IMR-90 (cell line): ENCODE results near the gene SLC2A6. TPM values are rescaled to one million over a fixed set of nuclear protein-coding genes. Genes with fewer than 3 reads are reported as not detected.

Experiments used
- ATAC-seq: fragments of 200-7000 bp; cut with Tn5 transposase; 2 replicates; pipeline ENCODE4 v1.9.1; 2020; ENCODE audit warnings: low read depth, mild to moderate bottlenecking, moderate library complexity
- BruUV-seq: library from RNA; stranded (reverse); fragments of 400-500 nt; replicated peaks from 2 replicates; lab custom pipeline; 2021; lab: Mats Ljungman, UMichigan
- CTCF ChIA-PET: fragments of 300-600 bp; formaldehyde crosslinking; extraction: SDS; loops from one replicate; lab custom pipeline; 2021; ENCODE audit warnings: antibody characterized with exemption; lab: Yijun Ruan, JAX
- POLR2A ChIA-PET: fragments of 300-600 bp; sonication (Branson Sonifier 250); formaldehyde crosslinking; loops from one replicate; lab custom pipeline; 2022; ENCODE audit warnings: antibody characterized with exemption; ENCODE audit not compliant: unreplicated experiment; lab: Charles Lee
- DNase-seq: peaks from one replicate; pipeline ENCODE4 v3.0.0; 2013
- H2AFZ ChIP-seq: replicated peaks from 2 replicates; pipeline ENCODE3; 2013; ENCODE audit warnings: low read length, mild to moderate bottlenecking; ENCODE audit not compliant: poor library complexity
- H2AK5ac ChIP-seq: 2 replicates; pipeline ENCODE4 v1.6.1; 2013; ENCODE audit warnings: low read depth, low read length, inconsistent platforms
- H2AK9ac ChIP-seq: replicated peaks from 2 replicates; pipeline ENCODE3; 2013; ENCODE audit warnings: mild to moderate bottlenecking, low read depth, low read length, moderate library complexity; ENCODE audit not compliant: poor library complexity
- H2BK120ac ChIP-seq: 2 replicates; pipeline ENCODE4 v1.6.1; 2013; ENCODE audit warnings: low read depth, low read length, inconsistent platforms
- H2BK15ac ChIP-seq: 3 replicates; pipeline ENCODE4 v1.6.1; 2013; ENCODE audit warnings: low read depth, low read length, inconsistent platforms
- H2BK20ac ChIP-seq: 2 replicates; pipeline ENCODE4 v1.6.1; 2013; ENCODE audit warnings: low read depth, mild to moderate bottlenecking, inconsistent platforms, low read length, moderate library complexity
- H2BK5ac ChIP-seq: 2 replicates; pipeline ENCODE4 v1.6.1; 2013; ENCODE audit warnings: mild to moderate bottlenecking, low read depth, low read length, inconsistent platforms; ENCODE audit not compliant: poor library complexity, severe bottlenecking
- H3K14ac ChIP-seq: replicated peaks from 2 replicates; pipeline ENCODE4 v1.6.1; 2013; ENCODE audit warnings: low read depth, low read length, inconsistent platforms
- H3K18ac ChIP-seq: 2 replicates; pipeline ENCODE4 v1.6.1; 2013; ENCODE audit warnings: low read depth, low read length, control low read depth
- H3K23ac ChIP-seq: 2 replicates; pipeline ENCODE4 v1.6.1; 2013; ENCODE audit warnings: low read depth, low read length, inconsistent platforms
- H3K27ac ChIP-seq: 2 replicates; pipeline ENCODE4 v1.5.1; 2013; ENCODE audit warnings: mild to moderate bottlenecking, control low read depth, low read length; ENCODE audit not compliant: insufficient read depth
- H3K27me3 ChIP-seq: 2 replicates; pipeline ENCODE4 v1.6.1; 2013; ENCODE audit warnings: low read length; ENCODE audit not compliant: control insufficient read depth, insufficient read depth
- H3K36me3 ChIP-seq: 2 replicates; pipeline ENCODE4 v1.6.1; 2013; ENCODE audit warnings: low read length, mixed read lengths; ENCODE audit not compliant: control insufficient read depth, insufficient read depth
- H3K4ac ChIP-seq: 2 replicates; pipeline ENCODE4 v1.6.1; 2013; ENCODE audit warnings: low read depth, low read length, inconsistent platforms
- H3K4me1 ChIP-seq: 2 replicates; pipeline ENCODE4 v1.6.1; 2013; ENCODE audit warnings: low read length, mixed read lengths; ENCODE audit not compliant: control insufficient read depth, insufficient read depth
- H3K4me2 ChIP-seq: 2 replicates; pipeline ENCODE4 v1.6.1; 2013; ENCODE audit warnings: low read depth, mild to moderate bottlenecking, control low read depth, low read length, moderate library complexity
- H3K4me3 ChIP-seq: 2 replicates; pipeline ENCODE4 v1.5.1; 2013; ENCODE audit warnings: low read depth, mild to moderate bottlenecking, control low read depth, low read length, moderate library complexity; ENCODE audit not compliant: insufficient read depth
- H3K56ac ChIP-seq: 2 replicates; pipeline ENCODE4 v1.6.1; 2013; ENCODE audit warnings: low read length, inconsistent platforms; ENCODE audit not compliant: insufficient read depth; ENCODE audit errors: extremely low read depth
- H3K79me1 ChIP-seq, 2 experiments: 2 replicates each; pipeline ENCODE4 v1.6.1; 2013; ENCODE audit warnings: low read length in 2 of 2, inconsistent platforms in 1 of 2, low read depth in 1 of 2
- H3K9ac ChIP-seq: 2 replicates; pipeline ENCODE4 v1.6.1; 2013; ENCODE audit warnings: low read depth, low read length, control low read depth
- H3K9me1 ChIP-seq: 2 replicates; pipeline ENCODE4 v1.6.1; 2013; ENCODE audit warnings: low read length, inconsistent platforms; ENCODE audit not compliant: insufficient read depth
- H3K9me3 ChIP-seq: 2 replicates; pipeline ENCODE4 v1.6.1; 2013; ENCODE audit warnings: low read length; ENCODE audit not compliant: control insufficient read depth, insufficient read depth
- H4K20me1 ChIP-seq: 2 replicates; pipeline ENCODE4 v1.6.1; 2013; ENCODE audit warnings: low read length, inconsistent platforms; ENCODE audit not compliant: insufficient read depth
- H4K5ac ChIP-seq: 2 replicates; pipeline ENCODE4 v1.6.1; 2013; ENCODE audit warnings: mild to moderate bottlenecking, low read depth, low read length, control low read depth
- H4K8ac ChIP-seq, 2 experiments: 2 replicates each; pipeline ENCODE4 v1.6.1; 2013; ENCODE audit warnings: low read depth in 2 of 2, low read length in 2 of 2, control low read depth in 1 of 2, inconsistent platforms in 1 of 2
- H4K91ac ChIP-seq: 2 replicates; pipeline ENCODE4 v1.6.1; 2013; ENCODE audit warnings: low read depth, low read length, inconsistent platforms; ENCODE audit not compliant: insufficient read depth
- RAD21 ChIP-seq: IDR thresholded peaks from 2 replicates; pipeline ENCODE4 v1.6.1; 2012; ENCODE audit warnings: low read length, improper control_type of control experiment
- WGBS, 2 experiments: methylation state at CpG; one replicate each; pipeline versions ENCODE4 v1.1.5 to v1.1.7; 2013; ENCODE audit warnings: missing lambda C conversion rate in 2 of 2; ENCODE audit not compliant: insufficient read length in 1 of 2; ENCODE audit errors: extremely low coverage in 2 of 2; 5-methylcytosine and 5-hydroxymethylcytosine counted together
- dilution Hi-C: fragments of 300-500 bp; cut with HindIII; formaldehyde crosslinking; loops from one replicate; pipeline ENCODE4 v1.14.3; 2018; ENCODE audit warnings: low sequenced_read_pairs; ENCODE audit not compliant: unreplicated experiment
- in situ Hi-C: fragments of 300-500 bp; cut with MboI; formaldehyde crosslinking; loops from 3 replicates; pipeline ENCODE4 v1.14.3; 2019; ENCODE audit warnings: low sequenced_read_pairs, inconsistent platforms, mixed read lengths
- intact Hi-C: fragments of 100-400 bp; cut with micrococcal nuclease; formaldehyde crosslinking; loops from 2 replicates; pipeline ENCODE4 v1.10.0; 2022
- polyA plus RNA-seq, 3 experiments: library from polyadenylated mRNA; depleted of rRNA; stranded (reverse); fragments of >200 nt; gene quantifications; 2 replicates each; pipeline ENCODE4 v1.2.3, GENCODE V29; 2012; ENCODE audit warnings: low replicate concordance in 1 of 3
- total RNA-seq: library from RNA; depleted of rRNA; stranded (reverse); fragments of >200 nt; gene quantifications from 2 replicates; pipeline ENCODE4 v1.2.3, GENCODE V29; 2012

The SLC2A6 gene
- total and polyA plus RNA-seq, 2 of the 4 experiments (the other 2 are of a cell fraction) = 2.9 to 8.5 TPM

DNA sequence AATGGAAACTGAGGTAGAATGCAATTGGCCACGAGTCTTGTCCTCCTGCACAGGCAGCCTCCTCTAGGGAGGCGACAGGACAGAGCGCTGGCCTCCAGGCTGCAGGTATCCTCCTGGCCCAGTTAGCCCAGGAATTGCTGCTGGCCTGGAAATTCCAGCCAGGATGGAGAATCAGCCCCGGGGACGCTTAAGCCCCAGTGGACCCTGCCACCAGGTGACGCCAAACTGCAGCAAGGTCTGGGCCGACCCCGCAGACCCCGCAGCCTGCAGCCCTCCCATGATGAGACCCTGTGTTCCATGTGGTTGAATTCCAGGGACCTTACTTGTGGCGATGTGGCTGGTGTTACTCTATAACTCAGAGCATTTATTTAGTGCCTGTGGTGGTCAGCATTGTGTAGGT, 11.8 kb downstream of the SLC2A6 start:
- TF ChIP-seq RAD21 = no peak
- dilution Hi-C loops = no loop called here
- H2AK5ac ChIP-seq = no peak overlapping the region

More for the DNA sequence above, 11.8 kb downstream of the SLC2A6 start:
- ATAC-seq = no peak
- Histone ChIP-seq H2BK15ac (no peak overlapping the region), H3K14ac (no peak overlapping the region), H3K4me2 (no peak overlapping the region), H3K56ac (no peak overlapping the region), H4K5ac (no peak overlapping the region), H3K79me1 (no peaks in the 10 kb centered on the region; a peak in 1 of 4 replicates), H3K4me1 (no peaks in the 10 kb centered on the region), H3K27ac (no peak overlapping the region), H2AFZ (no peak overlapping the region), H3K9ac (no peak overlapping the region), H2BK20ac (no peak overlapping the region), H4K8ac (no peak overlapping the region), H4K20me1 (no peaks in the 10 kb centered on the region), H3K36me3 (peaks cover 9% of the 10 kb centered on the region), H3K23ac (no peak overlapping the region), H3K9me1 (no peaks in the 10 kb centered on the region), H3K4me3 (no peak overlapping the region), H2BK5ac (no peak overlapping the region), H3K27me3 (no peaks in the 10 kb centered on the region), H2BK120ac (no peak overlapping the region), H4K91ac (no peak overlapping the region), H3K4ac (no peak overlapping the region), H3K9me3 (no peaks in the 10 kb centered on the region), H3K18ac (no peak overlapping the region), H2AK9ac (no peak overlapping the region)
- intact Hi-C loops = no loop called here
- in situ Hi-C loops = no loop called here
- WGBS, 2 experiments = 45% methylated on average over 6 of the region's 10 CpGs; no CpG with 5 or more reads in 1 of the 2 experiments
- DNase-seq = no peak
- CTCF ChIA-PET = no interaction called here
- no TSS peak for BruUV-seq
- POLR2A ChIA-PET = no interaction called here
